ENCODE measurements around the gene TMEM108.

- TF ChIP-seq POLR2AphosphoS5 (IDR thresholded peaks at IDR 0.05; ENCODE audit: low read depth, low read length) (no peak), TAF1 (IDR thresholded peaks at IDR 0.05; ENCODE audit: borderline replicate concordance, low read depth, low read length) (no peak)
Measured at GRCh38 chr3:133429063-133429462, 390.9 kb downstream of the TMEM108 start.
